ENCODE data around the gene LIN52. TPM values are rescaled to one million over a fixed set of nuclear protein-coding genes. Genes with fewer than 3 reads are reported as not detected.
A peak's percentile ranks its signal among the peaks of the same experiment; 100 is the strongest.
"Not testable (repeated sequence)": the region's sequence is repeated elsewhere in the genome, so short reads cannot be mapped to it uniquely, and the experiment has no call there.

Gene LIN52
- total RNA-seq, 1 experiment from 2014 or later = 21.3 TPM

DNA sequence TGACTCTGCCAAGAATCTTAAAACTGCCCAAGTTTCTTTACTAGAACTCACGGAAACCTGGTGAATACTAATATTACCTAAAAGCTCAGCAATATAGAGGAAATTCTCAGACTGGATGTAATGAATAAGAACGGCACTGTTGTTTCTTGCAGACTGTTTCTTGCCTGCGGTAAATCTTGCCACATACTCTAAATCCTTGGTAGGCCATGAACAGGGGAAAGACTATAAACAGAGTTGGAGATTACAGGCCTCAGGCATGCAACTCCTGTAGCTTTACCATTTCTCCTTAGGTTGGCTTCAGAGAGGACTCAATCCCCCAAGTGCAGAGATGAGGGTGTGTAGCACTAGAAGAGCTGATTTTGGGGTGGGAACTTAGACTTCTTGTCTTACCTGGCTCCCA is 1.6 kb upstream of the LIN52 start:
- H3K4me3 ChIP-seq = peak overlapping the region; percentile 73; the same call in 1 of the 2 replicates
- H3K27ac ChIP-seq = no peak overlapping the region
- H3K36me3 ChIP-seq = no peaks in the 10 kb centered on the region
- no peaks in the 10 kb centered on the region for H3K9me3 ChIP-seq (replicated peaks)
- no peak for DNase-seq
- no peaks in the 10 kb centered on the region for H3K27me3 ChIP-seq
- peaks cover 4% of the 10 kb centered on the region; the same call in 1 of the 2 replicates for H3K4me1 ChIP-seq

DNA sequence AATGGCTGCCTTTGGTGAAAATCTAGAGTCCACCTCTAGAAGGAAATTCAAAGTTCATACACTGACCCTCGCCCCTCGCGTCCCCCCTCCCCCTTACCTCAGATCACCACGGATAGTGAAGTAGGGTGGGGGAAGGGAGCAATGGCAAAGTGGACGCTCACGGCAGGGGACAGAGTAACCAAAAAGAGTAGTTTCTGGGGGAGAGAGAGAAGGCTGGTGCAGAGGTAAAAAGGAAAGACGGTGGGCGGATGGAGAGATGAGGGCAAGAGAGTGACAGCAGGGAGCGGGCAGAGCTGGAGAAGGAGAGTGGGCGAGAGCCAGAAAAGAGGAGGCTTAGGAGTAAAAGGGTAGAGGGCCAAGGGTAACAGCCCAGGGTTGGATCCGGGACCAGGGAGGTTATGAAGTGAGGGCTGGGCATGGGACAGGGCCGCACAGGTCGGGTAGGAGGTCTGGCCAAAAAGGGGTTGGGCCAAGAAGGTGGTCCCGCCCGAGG is 926 bp upstream of the LIN52 start:
- H3K4me1 ChIP-seq = peaks cover 4% of the 10 kb centered on the region; the same call in 1 of the 2 replicates
- no peaks in the 10 kb centered on the region for H3K36me3 ChIP-seq
- H3K4me3 ChIP-seq = peak overlapping the region; percentile 73
- H3K9me3 ChIP-seq (replicated peaks) = no peaks in the 10 kb centered on the region
- DNase-seq = no peak
- H3K27ac ChIP-seq = peak overlapping the region; percentile 29; the same call in 1 of the 2 replicates
- no peaks in the 10 kb centered on the region for H3K27me3 ChIP-seq

DNA sequence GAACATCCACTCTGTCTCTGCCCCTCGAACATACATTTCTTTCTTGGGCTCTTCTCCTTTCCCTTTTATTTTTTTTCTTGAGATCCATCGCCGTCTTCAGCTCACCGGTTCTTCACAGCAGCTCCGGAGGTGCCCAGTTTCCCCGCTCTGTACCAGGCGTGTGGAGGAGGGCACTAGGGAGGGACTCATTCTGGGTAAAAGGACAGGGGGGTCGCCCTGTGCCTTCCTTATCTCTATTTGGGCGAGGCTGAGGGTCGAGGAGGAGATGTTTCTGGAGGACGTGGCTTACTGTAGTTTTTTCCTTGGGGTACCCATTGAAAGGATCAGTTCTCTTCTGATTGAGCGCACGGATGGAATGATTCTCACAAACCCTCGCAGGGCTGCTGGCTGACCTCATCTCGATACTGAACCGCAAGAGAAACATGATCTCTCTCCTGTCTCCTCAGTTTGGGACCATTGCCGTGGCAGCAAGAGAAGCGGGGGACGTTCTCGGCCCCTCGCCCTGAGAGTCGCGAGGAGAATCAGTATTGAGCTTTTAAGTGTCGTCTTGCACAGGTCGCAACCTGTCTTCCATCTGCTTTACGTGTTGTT is 386 bp downstream of the LIN52 start:
- H3K4me3 ChIP-seq = peak overlapping the region; percentile 73
- H3K36me3 ChIP-seq = no peaks in the 10 kb centered on the region
- H3K27me3 ChIP-seq = no peaks in the 10 kb centered on the region
- peak; percentile 46 to 58 for DNase-seq
- no peaks in the 10 kb centered on the region for H3K9me3 ChIP-seq (replicated peaks)
- peaks cover 4% of the 10 kb centered on the region; the same call in 1 of the 2 replicates for H3K4me1 ChIP-seq
- H3K27ac ChIP-seq = peak overlapping the region; percentile 78

DNA sequence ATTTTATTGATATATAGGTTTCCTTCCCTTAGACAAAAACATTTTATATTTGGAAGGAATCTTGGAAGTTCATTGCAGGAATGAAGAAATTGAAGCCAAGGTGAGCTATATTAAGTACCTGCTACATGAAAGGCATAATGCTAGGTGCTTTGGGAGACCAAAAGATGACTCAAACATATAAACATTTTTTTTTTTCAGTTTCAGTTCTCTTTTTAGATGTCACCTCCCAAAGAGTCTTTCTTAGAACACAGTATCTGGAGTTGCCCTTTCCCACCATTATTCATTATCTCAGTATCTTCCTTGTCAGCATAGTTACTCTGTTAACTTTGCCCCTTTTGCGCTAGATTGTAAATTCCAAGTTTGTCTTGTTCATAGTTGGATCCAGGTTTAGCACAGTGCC is 1.1 kb downstream of the LIN52 start:
- Histone ChIP-seq H3K27me3 (no peaks in the 10 kb centered on the region), H3K4me1 (peaks cover 4% of the 10 kb centered on the region; the same call in 1 of the 2 replicates), H3K27ac (no peak overlapping the region), H3K4me3 (peak overlapping the region; percentile 73), H3K9me3 (replicated peaks) (no peaks in the 10 kb centered on the region), H3K36me3 (no peaks in the 10 kb centered on the region)
- DNase-seq = no peak

DNA sequence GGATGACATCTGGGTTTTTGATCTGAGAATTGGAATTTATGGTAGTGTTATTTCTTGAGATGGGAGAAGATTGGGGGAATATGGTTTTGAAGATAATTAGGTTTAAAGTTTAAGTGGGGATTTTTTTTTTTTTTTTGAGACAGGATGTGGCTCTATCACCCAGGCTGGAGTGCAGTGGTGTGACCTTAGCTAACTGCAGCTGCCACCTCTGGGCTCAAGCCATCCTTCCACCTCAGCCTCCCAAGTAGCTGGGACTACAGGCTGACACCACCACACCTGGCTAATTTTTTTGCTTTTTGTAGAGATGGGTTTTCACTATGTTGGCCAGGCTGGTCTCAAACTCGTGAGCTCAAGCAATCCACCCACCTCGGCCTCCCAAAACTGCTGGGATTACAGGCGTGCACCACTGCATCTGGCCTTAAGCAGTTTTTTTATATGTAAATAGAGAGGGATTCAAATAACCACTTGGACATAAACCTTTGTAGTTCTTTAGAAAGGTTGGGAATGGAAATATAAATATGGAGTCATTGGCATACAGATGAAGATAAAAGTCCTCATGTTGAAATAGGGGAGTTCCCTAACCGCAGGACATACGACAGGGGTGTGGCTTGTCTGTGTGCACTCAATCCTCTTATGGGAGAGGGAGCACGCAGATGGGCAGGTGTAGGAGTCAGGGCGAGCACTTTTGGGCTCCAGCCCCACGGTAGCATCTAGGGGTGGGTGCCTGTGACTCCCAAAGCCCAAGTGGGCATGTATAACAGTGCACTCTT is 4.7 kb downstream of the LIN52 start:
- Histone ChIP-seq H3K9me3 (replicated peaks) (no peaks in the 10 kb centered on the region), H3K36me3 (peaks cover 3% of the 10 kb centered on the region), H3K27ac (no peak overlapping the region), H3K27me3 (no peaks in the 10 kb centered on the region), H3K4me3 (no peak overlapping the region), H3K4me1 (peaks cover 4% of the 10 kb centered on the region; the same call in 1 of the 2 replicates)
- DNase-seq = no peak

DNA sequence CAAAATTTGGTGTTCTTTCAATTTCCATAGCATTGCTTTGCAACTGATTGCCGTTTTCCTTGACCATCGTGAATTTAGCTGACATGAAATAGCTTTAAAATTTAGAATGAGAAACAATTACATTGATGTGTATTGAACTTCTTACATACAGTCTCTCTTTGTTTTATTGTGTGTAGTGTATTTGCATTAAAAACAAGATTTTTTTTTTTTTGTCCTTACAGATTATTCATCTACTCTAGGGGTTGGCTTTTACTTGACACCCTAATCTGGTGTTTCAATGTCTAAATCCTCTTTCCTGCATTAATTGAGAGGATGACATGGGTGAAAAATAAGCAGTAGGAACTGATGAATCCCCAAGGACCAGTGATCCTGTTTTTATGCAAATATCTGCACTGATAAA is 20.6 kb downstream of the LIN52 start:
- H3K9me3 ChIP-seq (replicated peaks) = no peaks in the 10 kb centered on the region
- no peaks in the 10 kb centered on the region for H3K27me3 ChIP-seq
- H3K4me3 ChIP-seq = no peak overlapping the region
- H3K27ac ChIP-seq = no peak overlapping the region
- peaks cover 10% of the 10 kb centered on the region; the same call in 1 of the 2 replicates for H3K36me3 ChIP-seq
- DNase-seq = no peak
- no peaks in the 10 kb centered on the region for H3K4me1 ChIP-seq

DNA sequence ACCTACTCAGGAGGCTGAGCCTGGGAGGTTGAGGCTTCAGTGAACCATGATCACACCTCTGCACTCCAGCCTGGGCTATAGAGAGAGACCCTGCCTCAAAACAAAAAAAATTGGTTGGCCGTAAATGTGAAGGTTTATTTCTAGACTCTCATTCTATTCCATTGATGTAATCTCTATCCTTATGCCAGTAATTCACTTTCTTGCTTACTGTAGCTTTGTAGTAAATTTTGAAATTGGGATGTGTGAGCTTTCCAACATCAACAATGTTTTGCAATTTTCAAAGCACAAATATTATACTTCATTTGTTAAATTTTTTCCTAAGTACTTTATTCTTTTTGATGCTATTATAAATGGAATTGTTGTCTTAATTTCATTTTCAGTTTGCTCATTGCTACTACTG is 24.6 kb downstream of the LIN52 start:
- Histone ChIP-seq H3K27ac (no peak overlapping the region), H3K27me3 (no peaks in the 10 kb centered on the region), H3K4me3 (no peak overlapping the region), H3K36me3 (peaks cover 8% of the 10 kb centered on the region; the same call in 1 of the 2 replicates), H3K4me1 (no peaks in the 10 kb centered on the region), H3K9me3 (replicated peaks) (no peaks in the 10 kb centered on the region)
- no peak for DNase-seq

DNA sequence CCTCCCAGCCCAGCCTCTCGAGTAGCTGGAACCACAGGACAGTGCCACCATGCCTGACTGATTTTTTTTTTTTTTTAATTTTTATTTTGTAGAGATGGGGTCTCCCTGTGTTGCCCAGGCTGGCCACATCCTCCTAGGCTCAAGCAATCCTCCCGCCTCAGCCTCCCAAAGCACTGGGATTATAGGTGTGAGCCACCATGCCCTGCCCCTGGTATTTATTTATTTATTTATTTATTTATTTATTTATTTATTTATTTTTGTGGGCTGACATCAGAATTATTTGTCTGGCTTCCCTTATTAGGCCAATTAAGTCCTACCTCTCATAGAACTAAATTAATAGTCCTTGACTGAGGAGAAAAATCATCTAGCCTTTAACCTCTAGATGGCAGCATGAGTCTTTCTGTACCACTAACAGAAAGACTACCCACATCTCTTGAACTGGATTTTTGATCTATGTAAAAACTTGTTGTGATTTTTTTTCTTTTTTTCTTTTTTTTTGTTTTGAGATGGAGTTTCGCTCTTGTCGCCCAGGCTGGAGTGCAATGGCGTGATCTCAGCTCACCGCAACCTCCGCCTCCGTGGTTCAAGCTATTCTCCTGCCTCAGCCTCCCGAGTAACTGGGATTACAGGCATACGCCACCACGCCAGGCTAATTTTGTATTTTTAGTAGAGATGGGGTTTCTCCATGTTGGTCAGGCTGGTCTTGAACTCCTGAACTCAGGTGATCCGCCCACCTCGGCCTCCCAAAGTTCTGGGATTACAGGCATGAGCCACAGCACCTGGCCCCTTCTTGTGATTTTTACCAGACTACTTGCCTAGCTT is 26.9 kb downstream of the LIN52 start:
- H3K4me3 ChIP-seq; H3K27ac ChIP-seq; H3K27me3 ChIP-seq; H3K4me1 ChIP-seq; H3K9me3 ChIP-seq (replicated peaks); H3K36me3 ChIP-seq: not testable (repeated sequence)
- DNase-seq = peak in 1 of 2 experiments; percentile 69

DNA sequence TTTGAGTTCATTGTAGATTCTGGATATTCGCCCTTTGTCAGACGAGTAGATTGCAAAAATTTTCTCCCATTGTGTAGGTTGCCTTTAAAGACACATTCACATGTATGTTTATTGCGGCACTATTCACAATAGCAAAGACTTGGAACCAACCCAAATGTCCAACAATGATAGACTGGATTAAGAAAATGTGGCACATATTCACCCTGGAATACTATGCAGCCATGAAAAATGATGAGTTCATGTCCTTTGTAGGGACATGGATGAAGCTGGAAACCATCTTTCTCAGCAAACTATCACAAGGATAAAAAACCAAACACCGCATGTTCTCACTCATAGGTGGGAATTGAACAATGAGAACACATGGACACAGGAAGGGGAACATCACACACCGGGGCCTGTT is 40.7 kb downstream of the LIN52 start:
- not testable (repeated sequence) for DNase-seq; H3K27me3 ChIP-seq; H3K9me3 ChIP-seq (replicated peaks); H3K27ac ChIP-seq; H3K36me3 ChIP-seq; H3K4me1 ChIP-seq; H3K4me3 ChIP-seq

DNA sequence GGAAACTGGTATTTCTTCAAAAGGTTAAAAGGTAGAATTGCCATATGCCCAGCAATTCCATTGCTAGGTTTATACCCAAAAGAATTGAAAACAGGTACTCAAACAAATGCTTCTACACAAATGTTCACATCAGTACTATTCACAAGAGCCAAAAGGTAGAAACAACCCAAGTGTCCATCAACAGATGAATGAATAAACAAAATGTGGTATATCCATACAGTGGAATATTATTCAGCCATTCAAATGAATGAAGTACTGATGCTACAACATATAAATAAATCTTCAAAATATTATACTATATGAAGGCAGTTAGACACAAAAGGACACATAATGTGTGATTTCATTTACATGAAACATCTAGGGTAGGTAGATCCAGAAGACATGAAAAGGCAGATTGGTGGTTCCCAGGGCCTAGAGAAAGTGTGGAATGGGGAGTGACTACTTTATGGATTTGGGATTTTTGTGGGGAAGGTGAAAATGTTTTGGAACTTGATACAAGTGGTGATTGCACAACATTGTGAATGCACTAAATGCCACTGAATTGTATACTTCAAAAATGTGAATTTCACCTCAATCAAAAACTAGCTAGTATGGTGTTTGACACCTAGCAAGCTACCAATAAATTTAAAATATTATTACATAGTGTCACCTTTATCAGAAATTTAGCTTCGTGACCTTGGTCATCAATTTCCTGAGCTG is 41.7 kb downstream of the LIN52 start:
- H3K27me3 ChIP-seq = no peaks in the 10 kb centered on the region
- DNase-seq = no peak
- H3K4me3 ChIP-seq = no peak overlapping the region

DNA sequence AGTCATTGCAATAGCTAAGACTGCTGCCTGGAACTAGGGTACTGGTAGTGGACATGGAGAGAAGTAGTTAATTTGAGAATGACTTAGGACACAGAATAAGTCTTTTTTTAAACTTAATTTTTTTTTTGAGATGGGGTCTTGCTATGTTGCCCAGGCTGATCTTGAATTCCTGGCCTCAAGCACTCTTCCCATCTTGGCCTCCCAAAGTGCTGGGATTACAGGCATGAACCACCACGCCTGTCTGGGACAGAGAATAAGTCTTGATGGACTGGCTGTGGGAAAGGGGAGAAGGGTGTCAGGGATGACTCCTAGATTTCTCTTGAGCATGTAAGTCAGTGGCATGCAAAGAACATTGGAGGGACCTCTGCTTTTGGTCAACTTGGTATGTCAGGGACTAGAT is 42.9 kb downstream of the LIN52 start:
- H3K4me1 ChIP-seq = no peaks in the 10 kb centered on the region
- H3K36me3 ChIP-seq = peaks cover 2% of the 10 kb centered on the region; the same call in 1 of the 2 replicates
- no peaks in the 10 kb centered on the region for H3K9me3 ChIP-seq (replicated peaks)
- no peak overlapping the region for H3K27ac ChIP-seq
- no peak for DNase-seq
- no peak overlapping the region for H3K4me3 ChIP-seq
- no peaks in the 10 kb centered on the region for H3K27me3 ChIP-seq

More for the DNA sequence above, 41.7 kb downstream of the LIN52 start:
- H3K9me3 ChIP-seq (replicated peaks) = no peaks in the 10 kb centered on the region
- H3K36me3 ChIP-seq = peaks cover 2% of the 10 kb centered on the region; the same call in 1 of the 2 replicates
- H3K4me1 ChIP-seq = no peaks in the 10 kb centered on the region
- H3K27ac ChIP-seq = no peak overlapping the region

DNA sequence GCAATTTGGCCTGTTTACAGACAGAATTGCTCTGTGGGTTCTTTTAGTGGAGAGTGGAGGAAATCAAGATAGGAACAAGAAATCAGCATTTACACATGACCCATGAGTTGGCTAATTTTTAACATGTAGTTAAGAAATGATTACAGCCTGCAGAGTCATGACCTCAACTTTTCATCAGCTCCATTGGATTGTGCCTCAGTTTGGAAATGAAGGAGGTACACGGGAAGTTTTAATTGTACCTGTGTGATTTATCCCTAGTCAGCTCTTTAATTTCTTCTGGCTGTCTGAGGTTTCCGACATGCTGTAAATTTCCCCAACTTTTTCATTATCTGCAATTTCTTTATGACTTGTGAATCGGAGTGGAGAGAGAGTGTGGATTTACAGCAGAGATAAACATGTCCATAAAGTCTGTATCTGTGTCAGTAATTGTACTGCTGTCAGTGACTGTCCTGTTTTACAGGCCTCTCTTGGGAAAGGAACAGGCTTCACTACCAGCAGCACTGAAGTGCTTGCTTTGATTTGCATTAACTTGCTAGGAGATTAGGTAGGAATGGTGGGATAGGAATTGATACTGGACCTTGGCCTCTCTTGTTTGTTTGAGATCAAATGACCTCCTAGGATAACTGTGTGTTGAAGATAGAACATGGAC is 49.2 kb downstream of the LIN52 start:
- H3K27me3 ChIP-seq = no peaks in the 10 kb centered on the region
- H3K4me3 ChIP-seq = no peak overlapping the region
- no peaks in the 10 kb centered on the region; the same call in 1 of the 2 replicates for H3K4me1 ChIP-seq
- no peaks in the 10 kb centered on the region for H3K9me3 ChIP-seq (replicated peaks)
- H3K27ac ChIP-seq = no peak overlapping the region
- no peak for DNase-seq
- no peaks in the 10 kb centered on the region for H3K36me3 ChIP-seq

DNA sequence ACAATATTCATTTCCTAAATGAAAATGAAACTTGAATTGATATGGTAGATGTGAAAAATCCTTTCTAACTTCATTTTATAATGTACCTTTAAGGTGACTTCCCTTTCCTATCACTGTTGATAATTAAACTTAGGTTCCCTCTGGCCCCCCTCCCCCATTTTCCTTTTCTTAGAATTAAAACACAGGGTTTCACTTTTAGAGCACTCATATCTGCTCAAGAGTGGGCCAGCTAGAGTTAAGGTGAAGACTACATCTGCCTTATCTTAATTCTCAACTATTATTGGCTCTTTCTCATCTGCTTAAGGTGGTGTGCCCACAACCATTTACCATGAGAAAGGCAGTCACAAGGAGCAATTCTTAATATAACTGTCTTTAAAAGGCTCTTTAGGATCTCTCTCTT is 49.7 kb downstream of the LIN52 start:
- no peak for DNase-seq
- Histone ChIP-seq H3K4me1 (no peaks in the 10 kb centered on the region; the same call in 1 of the 2 replicates), H3K36me3 (no peaks in the 10 kb centered on the region), H3K27me3 (no peaks in the 10 kb centered on the region), H3K4me3 (no peak overlapping the region), H3K9me3 (replicated peaks) (no peaks in the 10 kb centered on the region), H3K27ac (no peak overlapping the region)

DNA sequence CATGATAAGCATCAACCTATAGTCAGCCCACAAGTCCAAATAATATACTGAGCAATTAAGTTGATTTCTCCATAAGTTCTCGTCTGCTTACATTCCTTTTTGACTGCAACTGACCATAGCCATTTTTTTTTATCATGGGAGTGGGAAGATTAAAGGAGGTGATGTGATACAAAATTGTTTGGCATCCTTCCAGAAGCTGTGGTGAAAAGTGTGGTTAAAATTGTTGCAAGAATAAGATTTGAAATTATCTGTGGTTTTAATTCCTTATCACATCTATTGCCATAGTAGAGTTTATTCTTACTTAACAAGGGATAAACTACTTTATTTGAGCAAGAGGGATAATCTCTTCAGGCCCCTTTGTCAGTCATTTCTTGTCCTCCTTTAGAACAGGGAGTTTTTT is 50.7 kb downstream of the LIN52 start:
- Histone ChIP-seq H3K4me3 (no peak overlapping the region), H3K36me3 (no peaks in the 10 kb centered on the region), H3K27ac (no peak overlapping the region), H3K4me1 (peaks cover 5% of the 10 kb centered on the region), H3K9me3 (replicated peaks) (no peaks in the 10 kb centered on the region), H3K27me3 (no peaks in the 10 kb centered on the region)
- peak in 1 of 2 experiments; percentile 24 for DNase-seq

Measured in SJCRH30 (cell line).